GM20431 (cell line): Measurements from ENCODE around the gene TEX51.

Source experiments
- in situ Hi-C: fragments of 300-500 bp; cut with MseI, MboI; formaldehyde crosslinking; loops from one replicate; pipeline ENCODE4 v1.15.0; 2020; ENCODE audit warnings: low sequenced_read_pairs; ENCODE audit not compliant: unreplicated experiment

The TEX51 gene

GRCh38 chr2:126890551-126891450 is 7.9 kb upstream of the TEX51 start:
- in situ Hi-C loops, result no loop called here

GRCh38 chr2:126891681-126892500 is 6.8 kb upstream of the TEX51 start:
- in situ Hi-C loops, result no loop called here

GRCh38 chr2:126893153-126893552 is 5.5 kb upstream of the TEX51 start:
- in situ Hi-C loops, result no loop called here

- in situ Hi-C loops, result no loop called here
Measured at GRCh38 chr2:126893606-126894005, 5.1 kb upstream of the TEX51 start.

GRCh38 chr2:126894082-126894481 is 4.6 kb upstream of the TEX51 start:
- in situ Hi-C loops, result no loop called here

- in situ Hi-C loops, result no loop called here
Measured at GRCh38 chr2:126894585-126895182, 4.0 kb upstream of the TEX51 start.

GRCh38 chr2:126895336-126895735 is 3.4 kb upstream of the TEX51 start:
- in situ Hi-C loops, result no loop called here

- in situ Hi-C loops, result no loop called here
Measured at GRCh38 chr2:126896471-126896870, 2.2 kb upstream of the TEX51 start.

- in situ Hi-C loops, result no loop called here
Measured at GRCh38 chr2:126899616-126900185, 1.0 kb downstream of the TEX51 start.

GRCh38 chr2:126900646-126901319 is 2.1 kb downstream of the TEX51 start:
- in situ Hi-C loops, result no loop called here

GRCh38 chr2:126901459-126901858 is 2.8 kb downstream of the TEX51 start:
- in situ Hi-C loops, result no loop called here

GRCh38 chr2:126902152-126902835 is 3.6 kb downstream of the TEX51 start:
- in situ Hi-C loops, result no loop called here

- in situ Hi-C loops, result no loop called here
Measured at GRCh38 chr2:126902859-126903258, 4.2 kb downstream of the TEX51 start.

- in situ Hi-C loops, result no loop called here
Measured at GRCh38 chr2:126905991-126906390, 7.3 kb downstream of the TEX51 start.

GRCh38 chr2:126906781-126907180 is 8.1 kb downstream of the TEX51 start:
- in situ Hi-C loops, result no loop called here

- in situ Hi-C loops, result no loop called here
Measured at GRCh38 chr2:126907671-126908070, 9.0 kb downstream of the TEX51 start.

- in situ Hi-C loops, result no loop called here
Measured at GRCh38 chr2:126908721-126909177, 10.1 kb downstream of the TEX51 start.

GRCh38 chr2:126909366-126909765 is 10.7 kb downstream of the TEX51 start:
- in situ Hi-C loops, result no loop called here

GRCh38 chr2:126909781-126910180 is 11.1 kb downstream of the TEX51 start:
- in situ Hi-C loops, result no loop called here
